ENCODE results near the gene THY1.
A peak's percentile ranks its signal among the peaks of the same experiment; 100 is the strongest.

Gene THY1

DNA sequence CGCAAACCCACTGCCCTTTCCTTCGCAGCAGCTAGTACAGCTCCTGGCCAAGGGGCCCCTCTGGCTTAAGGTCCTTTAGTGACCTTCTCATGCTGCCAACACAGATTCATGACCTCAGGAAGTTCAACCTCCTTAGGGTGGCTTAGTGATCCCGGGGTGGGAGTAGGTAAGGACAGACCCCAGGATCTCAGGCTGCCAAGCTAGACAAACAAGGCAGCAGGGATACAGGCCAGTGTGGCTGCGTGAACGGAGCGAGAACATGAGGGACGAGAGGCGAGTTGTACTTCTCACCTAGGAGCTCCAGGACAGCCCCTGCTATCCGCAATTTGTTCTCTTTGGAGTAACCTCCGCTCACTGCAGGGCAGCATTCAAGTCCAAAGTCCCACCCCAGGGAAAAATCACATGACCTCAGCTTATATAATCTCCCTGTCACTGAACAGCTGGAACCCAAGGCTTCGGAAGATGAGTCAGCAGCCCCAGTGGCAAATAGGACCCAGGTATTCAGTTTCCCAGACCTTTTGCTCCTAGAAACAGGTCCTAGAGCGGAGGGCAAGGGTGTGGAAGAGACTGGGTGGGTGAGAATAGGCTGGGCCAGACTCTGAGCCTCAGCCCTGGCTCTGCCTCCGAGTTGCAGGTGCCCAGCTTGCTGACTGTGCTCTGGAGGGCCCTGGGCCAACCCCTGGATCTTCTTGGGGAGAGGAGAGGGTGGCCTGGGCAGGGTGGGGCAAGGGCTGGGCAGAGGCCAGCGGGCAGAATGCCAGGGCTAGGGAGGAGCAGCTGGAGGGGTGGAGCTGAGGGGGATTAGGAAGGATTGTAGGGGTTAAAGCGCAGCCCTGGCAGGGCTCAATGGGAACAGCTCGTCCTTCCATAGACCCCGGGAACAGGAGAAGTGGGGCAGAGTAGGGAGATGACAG, 54.6 kb downstream of the THY1 start:
- peak; percentile 82 for DNase-seq

DNA sequence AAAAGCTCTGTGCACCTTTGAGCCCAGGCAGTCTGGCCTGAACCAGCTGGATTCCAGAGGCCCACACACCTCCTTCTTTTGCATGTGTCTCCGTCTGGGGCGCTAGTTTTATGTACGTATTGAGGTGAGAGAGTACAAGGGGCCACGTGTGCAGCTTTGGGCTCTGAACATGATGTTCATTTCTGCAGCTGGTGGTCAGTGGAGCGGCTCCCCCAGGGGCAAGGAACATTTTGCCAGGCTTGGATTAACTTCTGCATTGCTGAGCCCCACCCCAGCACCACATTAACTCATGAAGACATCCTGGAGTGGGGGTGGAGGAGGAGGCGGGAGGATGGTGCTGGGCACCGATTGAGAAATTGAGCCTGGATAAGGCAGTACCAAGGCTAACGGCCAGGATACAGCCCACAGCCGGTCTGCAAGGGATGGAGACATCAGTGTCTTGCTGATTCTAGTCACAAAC, 55.3 kb downstream of the THY1 start:
- peak; percentile 59 for DNase-seq

Measured in left hindlimb (tissue), 1 donor.